SHP77 treated with DMSO at 0.1 percent for 48 hours (cell line): ENCODE results near the gene FGF22.
"Not testable (repeated sequence)": the region's sequence is repeated elsewhere in the genome, so short reads cannot be mapped to it uniquely, and the experiment has no call there.

Experiments
- DNase-seq: peaks from one replicate; lab custom pipeline; 2025; lab: John Stamatoyannopoulos, UW

Gene FGF22

GRCh38 chr19:622666-623065, 17.0 kb upstream of the FGF22 start:
- no peak for DNase-seq

- DNase-seq = no peak
These were observed 16.3 kb upstream of the FGF22 start for GRCh38 chr19:623175-623916.

- no peak for DNase-seq
These were observed 15.7 kb upstream of the FGF22 start for GRCh38 chr19:623974-624373.

- DNase-seq = no peak
These were observed 15.1 kb upstream of the FGF22 start for GRCh38 chr19:624433-625109.

GRCh38 chr19:625257-625656, 14.4 kb upstream of the FGF22 start:
- DNase-seq = no peak

GRCh38 chr19:626566-626965, 13.1 kb upstream of the FGF22 start:
- DNase-seq = not testable (repeated sequence)

GRCh38 chr19:628168-628567, 11.5 kb upstream of the FGF22 start:
- no peak for DNase-seq

GRCh38 chr19:629515-629914, 10.2 kb upstream of the FGF22 start:
- DNase-seq = peak; percentile 61

GRCh38 chr19:629961-630714, 9.5 kb upstream of the FGF22 start:
- no peak for DNase-seq

GRCh38 chr19:632579-633067, 7.1 kb upstream of the FGF22 start:
- no peak for DNase-seq

GRCh38 chr19:633068-633785, 6.5 kb upstream of the FGF22 start, which contains the start of gene POLRMT:
Gene POLRMT (minus strand): TSS chr19:633537. CDS start chr19:633512, 25 bp downstream.
- DNase-seq = peak; percentile 71

- DNase-seq = no peak
These were observed 5.7 kb upstream of the FGF22 start for GRCh38 chr19:633786-634639.

- no peak for DNase-seq
These were observed 4.6 kb upstream of the FGF22 start for GRCh38 chr19:634975-635652.

- DNase-seq = no peak
These were observed 800 bp upstream of the FGF22 start for GRCh38 chr19:638906-639252.

- DNase-seq = no peak
These were observed 481 bp downstream of the FGF22 start for GRCh38 chr19:640161-640558.

- no peak for DNase-seq
These were observed 1.0 kb downstream of the FGF22 start for GRCh38 chr19:640606-641189.

- no peak for DNase-seq
These were observed 2.0 kb downstream of the FGF22 start for GRCh38 chr19:641702-642101.

- no peak for DNase-seq
These were observed 3.4 kb downstream of the FGF22 start for GRCh38 chr19:642767-643727.

- no peak for DNase-seq
These were observed 4.1 kb downstream of the FGF22 start for GRCh38 chr19:643736-644135.
